Fibroblast of mammary gland (primary cell): ENCODE measurements around the gene CSPG5.

Experiments used
- DNase-seq: peaks from one replicate; pipeline ENCODE4 v3.0.0-alpha.2; 2010; ENCODE audit warnings: low read depth
- H3K4me3 ChIP-seq: 2 replicates; pipeline ENCODE4 v1.5.1; 2011; ENCODE audit warnings: low read depth, mild to moderate bottlenecking, low read length, moderate library complexity; ENCODE audit not compliant: control insufficient read depth
- TF ChIP-seq, protein P1 (sequence below): conservative IDR thresholded peaks from 2 replicates; pipeline ENCODE4 v1.5.1; 2011; ENCODE audit warnings: low read depth, low read length, inconsistent platforms; ENCODE audit not compliant: control insufficient read depth, insufficient read depth

The CSPG5 gene, protein sequence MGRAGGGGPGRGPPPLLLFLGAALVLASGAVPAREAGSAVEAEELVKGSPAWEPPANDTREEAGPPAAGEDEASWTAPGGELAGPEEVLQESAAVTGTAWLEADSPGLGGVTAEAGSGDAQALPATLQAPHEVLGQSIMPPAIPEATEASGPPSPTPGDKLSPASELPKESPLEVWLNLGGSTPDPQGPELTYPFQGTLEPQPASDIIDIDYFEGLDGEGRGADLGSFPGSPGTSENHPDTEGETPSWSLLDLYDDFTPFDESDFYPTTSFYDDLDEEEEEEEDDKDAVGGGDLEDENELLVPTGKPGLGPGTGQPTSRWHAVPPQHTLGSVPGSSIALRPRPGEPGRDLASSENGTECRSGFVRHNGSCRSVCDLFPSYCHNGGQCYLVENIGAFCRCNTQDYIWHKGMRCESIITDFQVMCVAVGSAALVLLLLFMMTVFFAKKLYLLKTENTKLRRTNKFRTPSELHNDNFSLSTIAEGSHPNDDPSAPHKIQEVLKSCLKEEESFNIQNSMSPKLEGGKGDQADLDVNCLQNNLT

DNA sequence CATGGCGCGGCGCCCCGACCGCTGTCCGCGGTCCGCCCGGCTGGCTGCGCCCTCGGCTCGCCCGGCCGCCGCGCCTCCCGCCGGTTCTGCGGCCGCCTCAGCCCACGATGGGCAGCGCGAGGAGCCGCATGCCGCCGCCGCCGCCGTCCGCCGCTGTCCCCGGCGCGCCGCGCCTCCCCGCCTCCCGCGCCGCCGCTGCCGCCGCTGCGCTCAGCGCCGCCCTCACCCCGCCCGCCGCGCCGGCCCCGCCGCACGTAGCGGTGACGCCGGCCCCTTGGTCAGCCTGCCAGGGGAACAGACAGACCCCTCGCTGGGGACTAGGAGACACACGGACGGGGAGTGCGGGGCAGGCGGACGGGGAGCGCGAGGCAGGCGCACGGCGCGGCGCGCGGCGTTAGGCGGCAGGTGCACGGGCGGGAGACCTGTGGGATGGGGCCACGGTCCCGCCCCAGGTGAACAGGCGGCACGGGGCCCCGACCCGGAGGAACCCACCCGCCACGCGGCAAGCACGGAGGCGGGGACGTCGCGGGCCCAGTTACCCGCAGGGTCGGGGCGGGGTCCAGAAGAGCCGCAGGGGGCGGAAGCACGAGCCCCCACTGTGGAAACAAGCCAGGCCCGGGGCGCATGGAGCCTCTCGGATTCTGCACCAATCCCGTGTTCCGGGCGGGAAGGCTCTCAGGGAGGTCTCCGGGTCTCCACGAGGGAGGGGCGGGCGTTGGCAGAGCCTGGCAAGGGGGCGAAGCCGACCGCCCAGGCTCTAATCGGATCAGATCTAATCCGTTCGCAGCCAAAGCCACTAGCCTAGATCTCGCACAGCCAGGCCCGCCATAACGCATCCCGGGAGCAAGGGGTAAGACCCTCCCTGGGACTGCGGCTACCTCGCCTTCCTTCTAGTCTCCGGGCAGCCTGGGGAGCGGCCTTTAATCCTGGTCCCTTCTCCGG is at the start of gene CSPG5:
Gene CSPG5, minus strand, starts transcription at position 175 of the 942 bp plus-strand sequence. Its CDS starts 172 bp downstream, at position 3.
- TF ChIP-seq, protein P1, sequence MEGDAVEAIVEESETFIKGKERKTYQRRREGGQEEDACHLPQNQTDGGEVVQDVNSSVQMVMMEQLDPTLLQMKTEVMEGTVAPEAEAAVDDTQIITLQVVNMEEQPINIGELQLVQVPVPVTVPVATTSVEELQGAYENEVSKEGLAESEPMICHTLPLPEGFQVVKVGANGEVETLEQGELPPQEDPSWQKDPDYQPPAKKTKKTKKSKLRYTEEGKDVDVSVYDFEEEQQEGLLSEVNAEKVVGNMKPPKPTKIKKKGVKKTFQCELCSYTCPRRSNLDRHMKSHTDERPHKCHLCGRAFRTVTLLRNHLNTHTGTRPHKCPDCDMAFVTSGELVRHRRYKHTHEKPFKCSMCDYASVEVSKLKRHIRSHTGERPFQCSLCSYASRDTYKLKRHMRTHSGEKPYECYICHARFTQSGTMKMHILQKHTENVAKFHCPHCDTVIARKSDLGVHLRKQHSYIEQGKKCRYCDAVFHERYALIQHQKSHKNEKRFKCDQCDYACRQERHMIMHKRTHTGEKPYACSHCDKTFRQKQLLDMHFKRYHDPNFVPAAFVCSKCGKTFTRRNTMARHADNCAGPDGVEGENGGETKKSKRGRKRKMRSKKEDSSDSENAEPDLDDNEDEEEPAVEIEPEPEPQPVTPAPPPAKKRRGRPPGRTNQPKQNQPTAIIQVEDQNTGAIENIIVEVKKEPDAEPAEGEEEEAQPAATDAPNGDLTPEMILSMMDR, result no peak
- DNase-seq, result no peak
- H3K4me3 ChIP-seq, result peak within 1 kb of the TSS; percentile 33

DNA sequence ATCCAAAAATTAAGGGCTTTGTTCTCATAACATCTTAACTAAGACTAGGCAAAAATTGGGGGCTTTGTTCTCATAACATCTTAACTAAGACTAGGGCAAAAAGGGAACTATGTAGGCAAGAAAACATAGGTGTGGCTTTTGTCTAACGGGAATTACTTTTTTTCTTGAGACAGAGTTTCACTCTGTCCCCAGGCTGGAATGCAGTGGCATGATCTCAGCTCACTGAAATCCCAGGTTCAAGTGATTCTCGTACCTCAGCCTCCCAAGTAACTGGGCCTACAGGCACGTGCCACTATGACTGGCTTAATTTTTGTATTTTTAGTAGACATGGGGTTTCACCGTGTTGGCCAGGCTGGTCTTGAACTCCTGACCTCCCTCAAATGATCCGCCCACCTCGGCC is 49.8 kb upstream of the CSPG5 start:
- TF ChIP-seq, protein P1, result no peak
- DNase-seq, result no peak
- no peak overlapping the region for H3K4me3 ChIP-seq

DNA sequence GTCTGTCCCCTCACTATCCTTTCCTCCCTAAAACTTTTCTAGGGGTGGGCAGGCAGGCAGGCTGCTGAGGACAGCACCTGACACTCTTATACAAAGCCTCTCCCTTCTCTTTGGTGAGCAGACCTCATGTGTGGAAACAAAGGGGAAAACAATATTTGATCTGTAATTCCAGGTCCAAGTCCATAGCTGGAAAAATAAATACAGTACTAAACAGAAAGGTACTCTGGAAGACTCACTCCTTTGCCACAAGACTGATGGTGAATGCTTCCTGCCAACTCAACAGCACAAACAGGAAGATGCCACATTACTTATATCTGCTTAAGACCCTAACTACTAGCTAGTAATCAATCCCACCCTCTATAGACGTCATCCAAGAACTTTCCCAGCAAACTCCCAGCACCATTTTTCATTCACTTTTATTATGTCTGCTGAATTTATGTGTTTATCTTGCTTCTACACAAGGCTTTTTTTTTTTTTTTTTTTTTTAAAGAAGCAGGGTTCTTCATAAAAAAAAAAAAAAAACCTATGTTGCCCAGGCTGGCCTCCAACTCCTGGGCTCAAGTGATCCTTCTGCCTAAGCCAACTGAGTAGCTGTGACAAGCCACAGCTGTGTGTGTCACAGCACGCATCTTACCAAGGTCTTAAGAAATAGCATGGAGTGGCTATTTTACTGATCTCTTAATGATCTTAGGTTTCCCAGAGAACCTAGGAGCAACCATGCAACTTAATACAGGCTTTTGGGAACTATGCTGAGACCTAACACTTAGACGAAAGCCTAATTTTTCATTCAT is 44.2 kb upstream of the CSPG5 start:
- DNase-seq, result no peak
- H3K4me3 ChIP-seq, result no peak overlapping the region
- TF ChIP-seq, protein P1, result no peak

DNA sequence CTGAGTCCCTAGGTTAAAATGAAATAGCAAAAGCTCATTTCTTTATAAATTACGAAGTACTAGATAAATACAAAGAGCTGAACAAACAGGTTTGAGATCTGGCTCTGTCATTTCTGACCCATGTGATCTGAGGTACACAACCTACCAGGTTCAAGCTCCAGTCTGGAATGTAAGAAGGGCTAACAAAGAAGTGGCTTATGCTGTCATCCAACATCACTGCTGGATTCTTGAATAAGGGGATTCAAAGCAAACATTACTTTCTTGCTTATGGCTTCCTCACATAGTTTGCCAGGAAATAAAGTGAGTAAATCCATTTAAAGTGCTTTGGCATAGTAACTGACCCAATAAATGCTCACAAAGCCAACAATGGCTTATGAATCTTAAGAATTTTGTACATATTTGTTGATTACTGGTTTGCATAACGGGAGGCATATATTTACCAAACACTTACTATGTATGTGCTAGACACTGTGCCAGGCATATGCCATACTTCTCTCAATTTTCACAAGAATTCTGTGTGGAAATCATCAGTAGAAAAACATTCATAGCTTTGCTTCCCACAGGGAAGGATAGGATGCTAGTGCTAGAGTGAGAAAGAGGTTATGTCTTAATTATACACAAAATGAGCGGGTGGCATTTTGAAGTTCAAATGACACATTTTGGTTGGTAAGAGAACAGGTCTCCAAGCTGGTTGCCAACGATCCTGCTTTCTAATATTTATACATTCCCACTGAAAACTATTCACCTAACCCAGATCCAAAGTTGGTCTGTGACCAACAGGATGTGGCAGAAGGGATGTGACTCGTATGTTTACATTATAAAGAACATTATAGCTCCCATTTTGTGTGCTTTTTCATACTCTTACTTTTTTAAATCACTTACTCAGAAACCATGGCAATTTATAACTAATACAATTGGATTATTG is 38.7 kb upstream of the CSPG5 start:
- DNase-seq, result peak; percentile 50
- H3K4me3 ChIP-seq, result no peak overlapping the region
- TF ChIP-seq, protein P1, result no peak

DNA sequence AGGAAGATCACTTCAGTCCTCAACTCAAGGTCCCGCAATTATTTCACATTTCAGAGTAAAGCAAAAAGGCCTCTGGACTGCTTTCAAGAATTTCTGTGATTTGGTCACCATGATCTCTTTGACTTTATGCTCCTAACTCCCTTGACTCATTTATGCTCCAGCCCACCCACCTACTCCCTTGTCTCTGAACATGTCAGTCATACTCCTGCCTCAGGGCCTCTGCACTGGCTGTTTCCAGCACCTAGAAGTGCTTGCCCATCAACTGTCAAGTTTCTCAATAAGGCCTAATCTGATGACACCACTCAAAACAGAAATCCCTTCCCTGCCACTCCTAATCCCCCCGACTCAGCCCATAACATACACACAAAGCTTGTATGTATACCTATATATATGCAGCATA is 36.1 kb upstream of the CSPG5 start:
- no peak overlapping the region for H3K4me3 ChIP-seq
- DNase-seq, result no peak
- TF ChIP-seq, protein P1, result no peak
